GM04503 (cell line): ENCODE results near the gene IL17RC.
"Not testable (repeated sequence)": the region's sequence is repeated elsewhere in the genome, so short reads cannot be mapped to it uniquely, and the experiment has no call there.

Experiments
- DNase-seq: peaks from one replicate; pipeline ENCODE4 v3.0.0-alpha.2; 2012; ENCODE audit warnings: low read depth

IL17RC gene

GRCh38 chr3:9915254-9916141 is 1.4 kb upstream of the IL17RC start:
- DNase-seq = no peak

GRCh38 chr3:9916346-9916733 is 558 bp upstream of the IL17RC start:
- no peak for DNase-seq

- no peak for DNase-seq
Observed at GRCh38 chr3:9917820-9918219, 922 bp downstream of the IL17RC start.

GRCh38 chr3:9918261-9919038 is 1.6 kb downstream of the IL17RC start:
- DNase-seq = no peak

- no peak for DNase-seq
Observed at GRCh38 chr3:9928158-9928557, 11.3 kb downstream of the IL17RC start.

- no peak for DNase-seq
Observed at GRCh38 chr3:9930804-9931418, 14.0 kb downstream of the IL17RC start.

GRCh38 chr3:9932535-9932842 is 15.6 kb downstream of the IL17RC start:
- no peak for DNase-seq

GRCh38 chr3:9932843-9933560 is 16.1 kb downstream of the IL17RC start:
- DNase-seq = no peak

GRCh38 chr3:9933561-9934234 is 16.8 kb downstream of the IL17RC start, which contains the start of gene CRELD1:
Gene CRELD1, plus strand, starts transcription at chr3:9933834. Its CDS starts 605 bp downstream, at chr3:9934439.
- DNase-seq = no peak

- DNase-seq = no peak
Observed at GRCh38 chr3:9934235-9934621, 17.3 kb downstream of the IL17RC start.

- no peak for DNase-seq
Observed at GRCh38 chr3:9934993-9935392, 18.1 kb downstream of the IL17RC start.

GRCh38 chr3:9935966-9936510 is 19.1 kb downstream of the IL17RC start:
- no peak for DNase-seq

- DNase-seq = no peak
Observed at GRCh38 chr3:9937486-9938238, 20.8 kb downstream of the IL17RC start.

- no peak for DNase-seq
Observed at GRCh38 chr3:9938966-9939365, 22.1 kb downstream of the IL17RC start.

- not testable (repeated sequence) for DNase-seq
Observed at GRCh38 chr3:9939906-9940305, 23.0 kb downstream of the IL17RC start.

- no peak for DNase-seq
Observed at GRCh38 chr3:9940746-9941145, 23.8 kb downstream of the IL17RC start.

- DNase-seq = no peak
Observed at GRCh38 chr3:9942164-9942563, 25.3 kb downstream of the IL17RC start.

GRCh38 chr3:9942934-9943690 is 26.2 kb downstream of the IL17RC start:
- no peak for DNase-seq

GRCh38 chr3:9944271-9944670 is 27.4 kb downstream of the IL17RC start:
- no peak for DNase-seq

- no peak for DNase-seq
Observed at GRCh38 chr3:9945358-9945757, 28.5 kb downstream of the IL17RC start.
